Thymus (tissue), 14 donors: ENCODE measurements around the gene OTOP3. TPM values are rescaled to one million over a fixed set of nuclear protein-coding genes. Genes with fewer than 3 reads are reported as not detected.

Source experiments
- DNase-seq, 9 donors: peaks; one replicate each; pipeline ENCODE4 v3.0.0-alpha.2; 2013; ENCODE audit warnings: low spot score in 9 of 9, low read depth in 6 of 9, missing footprints in 1 of 9
- H3K27ac ChIP-seq, 2 donors: one replicate each; pipeline ENCODE4 v1.5.1; 2013; ENCODE audit warnings: control low read depth in 1 of 2, low read depth in 1 of 2, low read length in 1 of 2, mild to moderate bottlenecking in 1 of 2, moderate library complexity in 1 of 2
- H3K27me3 ChIP-seq, 2 donors: one replicate each; pipeline ENCODE4 v1.5.1; 2013; ENCODE audit warnings: low read length in 1 of 2; ENCODE audit not compliant: control insufficient read depth in 2 of 2, insufficient read depth in 1 of 2
- H3K36me3 ChIP-seq, 2 donors: one replicate each; pipeline ENCODE4 v1.5.1; 2013; ENCODE audit warnings: low read length in 1 of 2, mild to moderate bottlenecking in 1 of 2, moderate library complexity in 1 of 2; ENCODE audit not compliant: control insufficient read depth in 2 of 2, insufficient read depth in 2 of 2
- H3K4me1 ChIP-seq, 2 donors: one replicate each; pipeline ENCODE4 v1.5.1; 2013; ENCODE audit warnings: low read length in 2 of 2; ENCODE audit not compliant: control insufficient read depth in 2 of 2, insufficient read depth in 2 of 2
- H3K4me3 ChIP-seq, 2 donors: one replicate each; pipeline ENCODE4 v1.5.1; 2013; ENCODE audit warnings: low read length in 2 of 2, control low read depth in 1 of 2, mild to moderate bottlenecking in 1 of 2
- H3K9me3 ChIP-seq, 2 donors: one replicate each; pipeline ENCODE4 v1.5.1; 2013; ENCODE audit warnings: low read length in 1 of 2, mild to moderate bottlenecking in 1 of 2; ENCODE audit not compliant: control insufficient read depth in 2 of 2, insufficient read depth in 1 of 2
- WGBS: extraction: QIAGEN DNeasy Blood & Tissue Kit; methylation state at CpG from one replicate; pipeline ENCODE4 v1.1.7; 2013; 5-methylcytosine and 5-hydroxymethylcytosine counted together
- long read RNA-seq, 10 donors: transcript quantifications; one replicate each; lab custom pipeline, GENCODE V29; 2026
- polyA plus RNA-seq: library from polyadenylated mRNA; stranded (reverse); fragments of 200-250 nt; gene quantifications from one replicate; pipeline ENCODE4 v1.2.3, GENCODE V29; 2013
- total RNA-seq: library from RNA; stranded (reverse); fragments of 120-200 nt; gene quantifications from one replicate; pipeline ENCODE4 v1.2.4, GENCODE V29; 2013
- donor health status: healthy.

Gene OTOP3
- total RNA-seq (under 0.01 TPM), polyA plus RNA-seq (0.05 TPM)
- long read RNA-seq, donor 1: 0 reads
- long read RNA-seq, donor 2: 0 reads
- long read RNA-seq, donor 3: 0 reads
- long read RNA-seq, donor 4: 0 reads
- long read RNA-seq, donor 5: 0 reads
- long read RNA-seq, donor 6: 0 reads
- long read RNA-seq, donor 7: 0 reads
- long read RNA-seq, donor 8: 0 reads
- long read RNA-seq, donor 9: 0 reads
- long read RNA-seq, donor 10: 0 reads

GRCh38 chr17:74935585-74936469, at the start of gene OTOP3:
OTOP3 (plus strand) TSS chr17:74935898; CDS start chr17:74935922, 24 bp downstream.
- Histone ChIP-seq H3K9me3 (peaks cover 1 to 4% of the 10 kb centered on the region in 2 donors), H3K4me3 (no peak within 1 kb of the TSS), H3K36me3 (no peaks in the 10 kb centered on the region), H3K27me3 (peaks cover 42 to 92% of the 10 kb centered on the region in 2 donors), H3K4me1 (no peaks in the 10 kb centered on the region), H3K27ac (no peak within 1 kb of the TSS)
- no peak for DNase-seq
- WGBS: 7% methylated on average over 78 of the region's 78 CpGs

- Histone ChIP-seq H3K36me3 (no peaks in the 10 kb centered on the region), H3K4me3 (no peak overlapping the region), H3K27ac (no peak overlapping the region), H3K4me1 (no peaks in the 10 kb centered on the region), H3K27me3 (peaks cover 14 to 53% of the 10 kb centered on the region in 2 donors), H3K9me3 (no peaks in the 10 kb centered on the region)
- DNase-seq: no peak
- 88% methylated on average over 13 of the region's 13 CpGs for WGBS
Measured at GRCh38 chr17:74888469-74888868, 47.2 kb upstream of the OTOP3 start.

GRCh38 chr17:74890554-74890953, 45.1 kb upstream of the OTOP3 start:
- DNase-seq: no peak
- 96% methylated on average over 7 of the region's 7 CpGs for WGBS
- Histone ChIP-seq H3K27ac (no peak overlapping the region), H3K36me3 (no peaks in the 10 kb centered on the region), H3K9me3 (no peaks in the 10 kb centered on the region), H3K4me1 (no peaks in the 10 kb centered on the region), H3K4me3 (no peak overlapping the region), H3K27me3 (peaks cover 28 to 68% of the 10 kb centered on the region in 2 donors)

GRCh38 chr17:74892013-74892841, 43.5 kb upstream of the OTOP3 start:
- Histone ChIP-seq H3K9me3 (no peaks in the 10 kb centered on the region), H3K36me3 (no peaks in the 10 kb centered on the region), H3K4me3 (no peak overlapping the region), H3K4me1 (no peaks in the 10 kb centered on the region), H3K27me3 (peaks cover 32 to 82% of the 10 kb centered on the region in 2 donors), H3K27ac (no peak overlapping the region)
- WGBS: 84% methylated on average over 20 of the region's 20 CpGs
- DNase-seq: no peak

GRCh38 chr17:74892974-74893911, 42.5 kb upstream of the OTOP3 start, which contains the start of gene FADS6:
FADS6 (minus strand) TSS chr17:74893633; CDS start chr17:74893595, 38 bp downstream.
- no peaks in the 10 kb centered on the region for H3K36me3 ChIP-seq
- DNase-seq: no peak
- H3K27me3 ChIP-seq: peaks cover 32 to 86% of the 10 kb centered on the region in 2 donors
- H3K4me1 ChIP-seq: no peaks in the 10 kb centered on the region
- no peaks in the 10 kb centered on the region for H3K9me3 ChIP-seq
- WGBS: 8% methylated on average over 86 of the region's 86 CpGs
- H3K4me3 ChIP-seq: no peak within 1 kb of the TSS
- no peak within 1 kb of the TSS for H3K27ac ChIP-seq

- Histone ChIP-seq H3K36me3 (no peaks in the 10 kb centered on the region), H3K4me1 (no peaks in the 10 kb centered on the region), H3K9me3 (no peaks in the 10 kb centered on the region), H3K27ac (no peak overlapping the region), H3K4me3 (no peak overlapping the region), H3K27me3 (peaks cover 32 to 80% of the 10 kb centered on the region in 2 donors)
- no peak for DNase-seq
- WGBS: 39% methylated on average over 22 of the region's 22 CpGs
Measured at GRCh38 chr17:74893936-74894671, 41.6 kb upstream of the OTOP3 start.

- Histone ChIP-seq H3K4me1 (no peaks in the 10 kb centered on the region), H3K27ac (no peak overlapping the region), H3K36me3 (no peaks in the 10 kb centered on the region), H3K27me3 (peaks cover 18 to 67% of the 10 kb centered on the region in 2 donors), H3K4me3 (no peak overlapping the region), H3K9me3 (no peaks in the 10 kb centered on the region)
- 90% methylated on average over 11 of the region's 11 CpGs for WGBS
- DNase-seq: no peak
Measured at GRCh38 chr17:74898376-74898946, 37.2 kb upstream of the OTOP3 start.
